SU-DHL-6 (cell line): Measurements from ENCODE around the gene SEMA5A.

Experiments used
- H2AFZ ChIP-seq: fragments of 200-600 bp; sonication (generic); 2 replicates; pipeline ENCODE4 v1.6.1; 2014; ENCODE audit warnings: low read depth, mild to moderate bottlenecking, moderate library complexity, mixed read lengths, antibody characterized with exemption, low read length; ENCODE audit not compliant: severe bottlenecking
- H3F3A ChIP-seq: fragments of 200-600 bp; shearing (Covaris generic); 2 replicates; pipeline ENCODE4 v1.6.0; 2016; ENCODE audit warnings: antibody characterized with exemption, mild to moderate bottlenecking; ENCODE audit not compliant: insufficient read depth
- H3K27ac ChIP-seq: fragments of 200-600 bp; sonication (generic); 2 replicates; pipeline ENCODE4 v1.5.1; 2016; ENCODE audit warnings: low read depth, mild to moderate bottlenecking, low read length, moderate library complexity, mixed read lengths
- H3K27me3 ChIP-seq: fragments of 200-600 bp; sonication (generic), shearing (Covaris generic); 2 replicates; pipeline ENCODE4 v1.6.0; 2014; ENCODE audit warnings: mild to moderate bottlenecking, low read length
- H3K36me3 ChIP-seq: fragments of 200-600 bp; sonication (generic); 2 replicates; pipeline ENCODE4 v1.6.1; 2014; ENCODE audit warnings: mild to moderate bottlenecking, low read length, mixed read lengths
- H3K4me2 ChIP-seq: fragments of 300-600, 200-600 bp; shearing (Covaris generic), sonication (generic); 2 replicates; pipeline ENCODE4 v1.6.0; 2014; ENCODE audit warnings: low read length, low read depth, mild to moderate bottlenecking; ENCODE audit not compliant: poor library complexity, severe bottlenecking
- H3K4me3 ChIP-seq: fragments of 200-600 bp; sonication (generic); 2 replicates; pipeline ENCODE4 v1.5.1; 2014; ENCODE audit warnings: antibody characterized with exemption, low read length, mild to moderate bottlenecking, mixed read lengths; ENCODE audit not compliant: insufficient read depth, poor library complexity, severe bottlenecking
- H3K79me2 ChIP-seq: fragments of 200-600 bp; sonication (generic); 2 replicates; pipeline ENCODE4 v1.6.1; 2014; ENCODE audit warnings: mild to moderate bottlenecking, low read length, moderate library complexity; ENCODE audit not compliant: insufficient read depth
- H3K9ac ChIP-seq: fragments of 200-600 bp; sonication (generic); 2 replicates; pipeline ENCODE4 v1.7.0; 2014; ENCODE audit warnings: mild to moderate bottlenecking, low read length
- H3K9me2 ChIP-seq: fragments of 200-600 bp; sonication (generic); replicated peaks from 2 replicates; pipeline ENCODE4 v1.6.1; 2014; ENCODE audit warnings: low read length; ENCODE audit not compliant: insufficient read depth
- H3K9me3 ChIP-seq: fragments of 200-600 bp; sonication (generic); 2 replicates; pipeline ENCODE4 v1.6.1; 2014; ENCODE audit warnings: low read length, mixed read lengths; ENCODE audit not compliant: insufficient read depth
- H4K20me1 ChIP-seq: fragments of 200-600 bp; sonication (generic); 2 replicates; pipeline ENCODE4 v1.6.1; 2014; ENCODE audit warnings: low read depth, mild to moderate bottlenecking, antibody characterized with exemption, low read length, moderate library complexity, mixed read lengths
- EZH2phosphoT487 ChIP-seq: fragments of 200-600 bp; sonication (generic), shearing (Covaris generic); conservative IDR thresholded peaks from 2 replicates; pipeline ENCODE4 v1.6.1; 2018; ENCODE audit warnings: mild to moderate bottlenecking, antibody characterized with exemption, low read length, moderate library complexity, mixed read lengths
- TF ChIP-seq, protein P1 (sequence below): fragments of 200-600 bp; sonication (generic); IDR thresholded peaks from one replicate; pipeline ENCODE4 v1.5.1; 2017; ENCODE audit warnings: antibody characterized with exemption, mild to moderate bottlenecking, low read length, moderate library complexity; ENCODE audit not compliant: insufficient read depth, poor library complexity, severe bottlenecking

The SEMA5A gene

DNA sequence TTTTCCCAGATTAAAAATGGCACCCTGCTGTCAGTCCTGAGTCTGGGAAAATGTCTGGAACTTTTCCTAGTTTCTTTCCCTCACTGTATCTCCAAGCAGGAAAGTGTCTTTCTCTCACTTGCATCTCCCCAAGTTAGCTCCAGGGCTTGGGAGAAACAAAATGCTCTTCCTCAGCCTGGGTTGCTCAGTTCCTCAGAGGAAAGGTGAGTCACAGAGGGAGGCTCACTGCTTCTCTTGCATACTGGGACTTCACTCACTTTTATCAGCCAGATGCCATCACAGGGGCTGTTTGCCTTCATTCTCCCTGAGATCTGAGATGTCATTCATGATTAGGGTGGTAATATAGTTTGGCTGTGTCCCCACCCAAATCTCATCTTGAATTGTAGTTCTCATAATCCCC is 519.9 kb downstream of the SEMA5A start:
- Histone ChIP-seq H3K4me2 (no peak overlapping the region), H3K9ac (no peak overlapping the region)

DNA sequence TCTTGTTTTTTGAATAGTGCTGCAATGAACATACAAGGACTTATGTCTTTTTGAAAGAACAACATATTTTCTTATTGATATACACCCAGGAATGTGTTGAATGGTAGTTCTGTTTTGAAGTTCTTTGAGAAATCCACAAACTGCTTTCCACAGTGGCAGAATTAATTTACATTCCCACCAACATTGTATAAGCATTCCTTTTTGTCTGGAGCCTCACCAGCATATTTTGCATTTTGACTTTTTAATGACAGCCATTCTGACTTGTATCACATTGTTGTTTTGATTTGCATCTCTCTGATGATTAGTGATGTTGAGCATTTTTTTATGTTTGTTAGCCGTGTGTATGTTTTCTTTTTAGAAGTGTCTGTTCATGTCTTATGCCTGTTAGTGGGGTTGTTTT is 524.9 kb downstream of the SEMA5A start:
- Histone ChIP-seq H3K9me3 (0 out of 2 replicates have a peak, but pooled peaks cover 6% of the 10 kb centered on the region), H3K27ac (no peak overlapping the region), H3K9ac (no peak overlapping the region), H3K36me3 (no peaks in the 10 kb centered on the region), H4K20me1 (no peaks in the 10 kb centered on the region), H2AFZ (no peak overlapping the region), H3K27me3 (no peaks in the 10 kb centered on the region), H3K4me3 (no peak overlapping the region), H3K9me2 (no peaks in the 10 kb centered on the region), H3F3A (no peaks in the 10 kb centered on the region), H3K79me2 (no peaks in the 10 kb centered on the region), H3K4me2 (no peak overlapping the region)
- TF ChIP-seq, protein P1, sequence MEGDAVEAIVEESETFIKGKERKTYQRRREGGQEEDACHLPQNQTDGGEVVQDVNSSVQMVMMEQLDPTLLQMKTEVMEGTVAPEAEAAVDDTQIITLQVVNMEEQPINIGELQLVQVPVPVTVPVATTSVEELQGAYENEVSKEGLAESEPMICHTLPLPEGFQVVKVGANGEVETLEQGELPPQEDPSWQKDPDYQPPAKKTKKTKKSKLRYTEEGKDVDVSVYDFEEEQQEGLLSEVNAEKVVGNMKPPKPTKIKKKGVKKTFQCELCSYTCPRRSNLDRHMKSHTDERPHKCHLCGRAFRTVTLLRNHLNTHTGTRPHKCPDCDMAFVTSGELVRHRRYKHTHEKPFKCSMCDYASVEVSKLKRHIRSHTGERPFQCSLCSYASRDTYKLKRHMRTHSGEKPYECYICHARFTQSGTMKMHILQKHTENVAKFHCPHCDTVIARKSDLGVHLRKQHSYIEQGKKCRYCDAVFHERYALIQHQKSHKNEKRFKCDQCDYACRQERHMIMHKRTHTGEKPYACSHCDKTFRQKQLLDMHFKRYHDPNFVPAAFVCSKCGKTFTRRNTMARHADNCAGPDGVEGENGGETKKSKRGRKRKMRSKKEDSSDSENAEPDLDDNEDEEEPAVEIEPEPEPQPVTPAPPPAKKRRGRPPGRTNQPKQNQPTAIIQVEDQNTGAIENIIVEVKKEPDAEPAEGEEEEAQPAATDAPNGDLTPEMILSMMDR: no peak
- TF ChIP-seq EZH2phosphoT487: no peak

More for the DNA sequence above, 519.9 kb downstream of the SEMA5A start:
- no peak overlapping the region for H2AFZ ChIP-seq
- no peaks in the 10 kb centered on the region for H3K36me3 ChIP-seq
- no peak overlapping the region for H3K4me3 ChIP-seq
- 0 out of 2 replicates have a peak, but pooled peaks cover 6% of the 10 kb centered on the region for H3K9me3 ChIP-seq
- H4K20me1 ChIP-seq: no peaks in the 10 kb centered on the region
- TF ChIP-seq EZH2phosphoT487: no peak
- TF ChIP-seq, protein P1: no peak
- H3K79me2 ChIP-seq: no peaks in the 10 kb centered on the region
- H3K9me2 ChIP-seq: no peaks in the 10 kb centered on the region
- H3K27me3 ChIP-seq: no peaks in the 10 kb centered on the region
- no peak overlapping the region for H3K27ac ChIP-seq
- H3F3A ChIP-seq: no peaks in the 10 kb centered on the region

DNA sequence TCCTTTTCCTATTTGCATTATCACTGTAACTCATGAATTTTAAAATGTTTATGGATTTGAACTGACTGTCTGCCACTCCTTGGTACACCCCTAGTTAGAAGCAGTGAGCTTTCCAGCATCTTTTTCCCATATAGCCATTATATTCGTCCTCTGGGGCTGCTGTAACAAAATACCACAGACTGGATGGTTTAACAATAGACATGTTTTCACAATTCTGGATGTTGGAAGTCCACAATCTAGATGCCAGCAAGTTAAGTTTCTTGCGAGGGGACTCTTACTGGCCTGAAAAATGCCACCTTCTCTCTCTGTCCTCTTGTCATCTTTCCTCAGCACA is 530.0 kb downstream of the SEMA5A start:
- Histone ChIP-seq H3K9me3 (no peaks in the 10 kb centered on the region), H3K36me3 (no peaks in the 10 kb centered on the region), H3K4me3 (no peak overlapping the region), H3K27ac (no peak overlapping the region), H3K27me3 (no peaks in the 10 kb centered on the region), H3K79me2 (no peaks in the 10 kb centered on the region), H3K4me2 (no peak overlapping the region), H3K9ac (no peak overlapping the region), H4K20me1 (no peaks in the 10 kb centered on the region), H3K9me2 (no peaks in the 10 kb centered on the region), H2AFZ (no peak overlapping the region), H3F3A (no peaks in the 10 kb centered on the region)
- TF ChIP-seq, protein P1: no peak
- TF ChIP-seq EZH2phosphoT487: no peak
